ENCODE measurements around the gene CPA5. TPM values are rescaled to one million over a fixed set of nuclear protein-coding genes. Genes with fewer than 3 reads are reported as not detected.

Gene CPA5
- total RNA-seq, 1 donor from 2014 or later = not detected

DNA sequence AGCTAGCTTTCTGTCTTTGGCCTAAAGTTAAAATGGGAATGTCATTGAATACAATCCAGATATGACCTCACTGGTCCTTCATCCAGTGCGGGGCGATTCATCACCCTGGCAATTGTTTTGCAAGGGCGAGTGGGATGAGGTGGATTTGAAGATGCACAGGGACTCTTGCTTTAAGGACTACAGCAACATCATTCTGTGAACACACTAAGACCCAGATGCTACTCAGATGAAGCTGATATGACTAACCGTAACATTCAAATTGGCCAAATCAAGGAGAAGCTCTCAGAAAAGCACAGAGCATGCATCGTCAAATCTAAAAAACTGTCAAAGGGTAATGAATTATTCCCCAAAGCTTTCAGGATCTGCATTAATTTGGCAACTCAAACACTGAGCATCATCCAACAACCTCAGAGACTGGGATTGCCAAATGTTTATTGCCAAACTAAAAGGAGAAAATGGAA lies 48.5 kb downstream of the CPA5 start:
- Histone ChIP-seq H3K36me3 (ENCODE audit: control insufficient read depth, insufficient read depth, low read length) (no peaks in the 10 kb centered on the region), H3K27me3 (ENCODE audit: control insufficient read depth, insufficient read depth, low read length) (no peaks in the 10 kb centered on the region), H3K4me3 (ENCODE audit: low read depth, low read length) (no peak overlapping the region)
- TF ChIP-seq, protein P1, sequence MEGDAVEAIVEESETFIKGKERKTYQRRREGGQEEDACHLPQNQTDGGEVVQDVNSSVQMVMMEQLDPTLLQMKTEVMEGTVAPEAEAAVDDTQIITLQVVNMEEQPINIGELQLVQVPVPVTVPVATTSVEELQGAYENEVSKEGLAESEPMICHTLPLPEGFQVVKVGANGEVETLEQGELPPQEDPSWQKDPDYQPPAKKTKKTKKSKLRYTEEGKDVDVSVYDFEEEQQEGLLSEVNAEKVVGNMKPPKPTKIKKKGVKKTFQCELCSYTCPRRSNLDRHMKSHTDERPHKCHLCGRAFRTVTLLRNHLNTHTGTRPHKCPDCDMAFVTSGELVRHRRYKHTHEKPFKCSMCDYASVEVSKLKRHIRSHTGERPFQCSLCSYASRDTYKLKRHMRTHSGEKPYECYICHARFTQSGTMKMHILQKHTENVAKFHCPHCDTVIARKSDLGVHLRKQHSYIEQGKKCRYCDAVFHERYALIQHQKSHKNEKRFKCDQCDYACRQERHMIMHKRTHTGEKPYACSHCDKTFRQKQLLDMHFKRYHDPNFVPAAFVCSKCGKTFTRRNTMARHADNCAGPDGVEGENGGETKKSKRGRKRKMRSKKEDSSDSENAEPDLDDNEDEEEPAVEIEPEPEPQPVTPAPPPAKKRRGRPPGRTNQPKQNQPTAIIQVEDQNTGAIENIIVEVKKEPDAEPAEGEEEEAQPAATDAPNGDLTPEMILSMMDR (IDR thresholded peaks at IDR 0.05; ENCODE audit: insufficient read depth, low read length, poor library complexity, severe bottlenecking) = no peak
- no peak for DNase-seq (ENCODE audit: low read depth)

- Histone ChIP-seq H3K36me3 (ENCODE audit: control insufficient read depth, insufficient read depth, low read length) (no peaks in the 10 kb centered on the region), H3K4me3 (ENCODE audit: low read depth, low read length) (no peak overlapping the region), H3K27me3 (ENCODE audit: control insufficient read depth, insufficient read depth, low read length) (no peaks in the 10 kb centered on the region)
- TF ChIP-seq, protein P1 (IDR thresholded peaks at IDR 0.05; ENCODE audit: insufficient read depth, low read length, poor library complexity, severe bottlenecking) = no peak
- DNase-seq (ENCODE audit: low read depth) = no peak
Observed at GRCh38 chr7:130393841-130394411, 49.3 kb downstream of the CPA5 start.

DNA sequence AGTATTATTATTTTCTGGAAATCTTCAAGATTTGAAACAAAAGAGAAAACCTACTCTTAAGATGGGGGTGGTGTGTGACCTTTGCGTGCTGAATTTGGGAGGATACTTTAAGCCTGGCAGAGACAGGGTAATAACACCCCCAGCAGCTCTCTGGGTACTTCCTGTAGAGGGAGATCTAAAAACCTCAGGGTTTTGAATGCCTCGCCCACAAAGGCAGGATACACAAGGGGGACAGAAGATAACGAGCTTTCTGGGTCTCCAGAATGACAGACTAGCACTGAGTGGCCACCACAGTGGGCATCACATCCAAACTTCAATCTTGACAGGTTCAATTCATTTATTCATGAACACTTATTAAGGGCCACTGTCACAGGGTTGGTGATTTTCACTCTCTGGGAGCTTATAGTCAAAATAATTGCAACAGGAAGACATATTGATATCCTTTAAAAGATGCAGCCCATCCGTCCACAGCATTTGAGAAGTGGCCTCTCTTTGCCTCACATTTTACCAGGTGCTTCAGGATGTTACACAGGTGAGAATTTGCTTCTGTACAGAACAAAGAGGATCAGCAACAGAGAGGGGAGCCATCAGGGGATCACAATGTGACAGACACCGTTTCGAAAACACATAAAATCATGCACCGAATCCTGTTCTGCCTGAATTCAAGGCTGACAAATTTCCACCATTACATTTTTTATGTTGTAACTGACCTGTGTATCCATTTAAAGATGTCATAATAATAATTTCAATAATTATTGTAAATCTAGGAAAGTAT lies 50.0 kb downstream of the CPA5 start:
- no peaks in the 10 kb centered on the region for H3K27me3 ChIP-seq (ENCODE audit: control insufficient read depth, insufficient read depth, low read length)
- DNase-seq (ENCODE audit: low read depth) = no peak
- no peak overlapping the region for H3K4me3 ChIP-seq (ENCODE audit: low read depth, low read length)
- TF ChIP-seq, protein P1 (IDR thresholded peaks at IDR 0.05; ENCODE audit: insufficient read depth, low read length, poor library complexity, severe bottlenecking) = no peak
- no peaks in the 10 kb centered on the region for H3K36me3 ChIP-seq (ENCODE audit: control insufficient read depth, insufficient read depth, low read length)

GRCh38 chr7:130395421-130395820 lies 50.8 kb downstream of the CPA5 start:
- TF ChIP-seq, protein P1 (IDR thresholded peaks at IDR 0.05; ENCODE audit: insufficient read depth, low read length, poor library complexity, severe bottlenecking) = no peak
- no peak for DNase-seq (ENCODE audit: low read depth)
- Histone ChIP-seq H3K4me3 (ENCODE audit: low read depth, low read length) (no peak overlapping the region), H3K27me3 (ENCODE audit: control insufficient read depth, insufficient read depth, low read length) (no peaks in the 10 kb centered on the region), H3K36me3 (ENCODE audit: control insufficient read depth, insufficient read depth, low read length) (no peaks in the 10 kb centered on the region)

DNA sequence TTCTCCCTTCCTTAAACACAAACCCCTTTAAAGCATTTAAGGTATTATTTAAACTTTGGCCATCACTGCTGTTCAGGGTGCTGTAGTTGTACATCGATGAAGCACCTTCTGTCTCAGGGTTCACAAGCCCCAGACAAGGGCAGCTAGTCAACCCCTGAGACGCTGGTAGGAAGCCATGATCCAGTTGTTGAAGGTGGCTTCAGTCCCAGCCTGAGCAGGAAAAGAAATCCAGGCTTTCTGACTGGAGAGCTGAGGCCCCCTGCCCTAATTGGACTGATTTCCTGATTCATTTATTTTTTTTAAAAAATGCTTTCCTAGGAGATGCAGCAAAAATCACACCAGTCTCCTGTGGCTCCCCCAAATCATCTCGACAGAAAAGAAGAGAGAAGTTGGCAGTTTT lies 51.5 kb downstream of the CPA5 start:
- Histone ChIP-seq H3K27me3 (ENCODE audit: control insufficient read depth, insufficient read depth, low read length) (no peaks in the 10 kb centered on the region), H3K36me3 (ENCODE audit: control insufficient read depth, insufficient read depth, low read length) (no peaks in the 10 kb centered on the region), H3K4me3 (ENCODE audit: low read depth, low read length) (no peak overlapping the region)
- TF ChIP-seq, protein P1 (IDR thresholded peaks at IDR 0.05; ENCODE audit: insufficient read depth, low read length, poor library complexity, severe bottlenecking) = no peak
- DNase-seq (ENCODE audit: low read depth) = no peak

Data from kidney epithelial cell (primary cell).